NT2/D1 (cell line): ENCODE results near the gene CCDC171.

ENCODE experiments used
- SUZ12 ChIP-seq: IDR thresholded peaks from 2 replicates; pipeline ENCODE4 v1.6.1; 2011; ENCODE audit not compliant: insufficient read length, insufficient read depth; ENCODE audit errors: extremely low read depth
- YY1 ChIP-seq: IDR thresholded peaks from 2 replicates; pipeline ENCODE4 v1.6.1; 2011; ENCODE audit not compliant: insufficient read length, insufficient read depth
- ZNF274 ChIP-seq: IDR thresholded peaks from 2 replicates; pipeline ENCODE4 v1.6.1; 2011; ENCODE audit warnings: mild to moderate bottlenecking, low read depth, low read length

DNA sequence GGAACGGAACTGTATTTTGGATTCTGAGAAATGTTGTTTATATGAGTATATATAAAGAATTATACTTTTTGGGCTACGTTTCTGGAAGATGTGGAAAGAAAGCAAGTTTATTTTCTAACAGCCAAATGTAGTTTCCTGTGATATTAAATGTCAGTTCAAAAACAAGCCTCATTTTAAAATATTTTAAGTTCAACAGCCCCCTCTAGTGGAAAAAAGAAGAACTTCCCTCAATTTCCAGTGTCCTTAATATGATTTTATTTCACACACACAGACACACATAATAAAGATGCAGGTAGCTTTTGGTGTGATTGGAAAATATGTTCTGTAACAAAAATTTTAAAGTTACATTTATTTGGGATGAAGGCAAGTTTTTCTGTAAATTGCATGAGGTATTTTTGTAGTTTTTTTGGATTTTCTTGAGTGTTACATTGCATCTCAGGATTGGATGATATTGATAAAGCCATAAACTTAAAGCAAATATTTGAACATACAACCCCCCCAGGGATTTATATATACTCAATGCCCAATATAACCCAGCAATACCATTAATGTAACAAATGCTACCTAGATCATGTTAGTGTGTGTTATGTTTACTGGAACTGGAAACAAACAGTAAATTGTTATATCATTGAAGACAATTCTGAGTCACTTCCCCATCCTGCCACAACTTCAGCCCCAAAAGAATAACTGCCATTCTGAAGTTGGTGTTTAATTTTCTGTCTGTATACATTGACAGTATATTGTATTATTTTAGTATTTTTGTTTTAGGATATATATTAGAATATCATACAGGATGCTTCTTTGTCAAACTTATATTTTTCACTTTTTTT lies 54.0 kb downstream of the CCDC171 start:
- no peak for TF ChIP-seq ZNF274
- no peak for TF ChIP-seq SUZ12
- no peak for TF ChIP-seq YY1
